NT2/D1 (cell line): ENCODE data around the gene GABARAPL1.

Source experiments
- YY1 ChIP-seq: IDR thresholded peaks from 2 replicates; pipeline ENCODE4 v1.6.1; 2011; ENCODE audit not compliant: insufficient read length, insufficient read depth
- ZNF274 ChIP-seq: IDR thresholded peaks from 2 replicates; pipeline ENCODE4 v1.6.1; 2011; ENCODE audit warnings: mild to moderate bottlenecking, low read depth, low read length

GRCh38 chr12:10252201-10252600, 39.5 kb downstream of the GABARAPL1 start:
- TF ChIP-seq YY1: no peak
- no peak for TF ChIP-seq ZNF274
